ENCODE measurements around the gene ZIC2. TPM values are rescaled to one million over a fixed set of nuclear protein-coding genes. Genes with fewer than 3 reads are reported as not detected.

Gene ZIC2
- total RNA-seq, 1 donor from 2014 or later: 52.4 TPM

- H3K4me2 ChIP-seq: peak overlapping the region; percentile 79
- no peaks in the 10 kb centered on the region for H3K9me3 ChIP-seq (ENCODE audit: low read depth)
- Mint-ChIP-seq H3K9me3 (peaks cover 15% of the 10 kb centered on the region), H3K27ac (peak overlapping the region; percentile 70), H3K4me3 (peak overlapping the region; percentile 89), H3K4me1 (peaks cover 41% of the 10 kb centered on the region), H3K36me3 (peaks cover 29% of the 10 kb centered on the region), H3K27me3 (ENCODE audit: insufficient read depth, low read depth) (peaks cover 30% of the 10 kb centered on the region)
- DNase-seq (ENCODE audit: low spot score): peak; percentile 87
- peak overlapping the region; percentile 83 for H3K27ac ChIP-seq
- H3K36me3 ChIP-seq: peaks cover 3% of the 10 kb centered on the region
- peaks cover 89% of the 10 kb centered on the region for H3K79me2 ChIP-seq (ENCODE audit: low read depth)
- no peak overlapping the region for H2AFZ ChIP-seq (replicated peaks)
- H3F3A ChIP-seq (ENCODE audit: low read depth): peaks cover 87% of the 10 kb centered on the region
- peaks cover 38% of the 10 kb centered on the region for H3K27me3 ChIP-seq
- H3K9ac ChIP-seq: no peak overlapping the region
- peak overlapping the region; percentile 96 for H3K4me3 ChIP-seq
- H3K4me1 ChIP-seq: peaks cover 50% of the 10 kb centered on the region
- H4K20me1 ChIP-seq (ENCODE audit: low read depth): peaks cover 86% of the 10 kb centered on the region
- TF ChIP-seq CTCF (IDR thresholded peaks at IDR 0.05): no peak
- TF ChIP-seq EZH2phosphoT487 (IDR thresholded peaks at IDR 0.05): no peak
- no peak for TF ChIP-seq EZH2 (IDR thresholded peaks at IDR 0.05)
Observed at GRCh38 chr13:99970651-99971575, 10.7 kb upstream of the ZIC2 start.

- H3K9me3 Mint-ChIP-seq: peaks cover 15% of the 10 kb centered on the region
- Histone ChIP-seq H3K9ac (no peak within 1 kb of the TSS), H3K36me3 (peaks cover 3% of the 10 kb centered on the region), H3K4me1 (peaks cover 45% of the 10 kb centered on the region), H3K9me3 (ENCODE audit: low read depth) (no peaks in the 10 kb centered on the region), H3K4me2 (peak within 1 kb of the TSS; percentile 79), H3K4me3 (peak within 1 kb of the TSS; percentile 96), H3K27me3 (peaks cover 45% of the 10 kb centered on the region), H4K20me1 (ENCODE audit: low read depth) (peaks cover 86% of the 10 kb centered on the region), H3K27ac (peak within 1 kb of the TSS; percentile 83), H3K79me2 (ENCODE audit: low read depth) (peaks cover 88% of the 10 kb centered on the region), H2AFZ (replicated peaks) (no peak within 1 kb of the TSS), H3F3A (ENCODE audit: low read depth) (peaks cover 88% of the 10 kb centered on the region)
- peaks cover 41% of the 10 kb centered on the region for H3K4me1 Mint-ChIP-seq
- H3K36me3 Mint-ChIP-seq: peaks cover 21% of the 10 kb centered on the region
- H3K4me3 Mint-ChIP-seq: peak within 1 kb of the TSS; percentile 89
- peak within 1 kb of the TSS; percentile 94 for H3K27ac Mint-ChIP-seq
- DNase-seq (ENCODE audit: low spot score): peak; percentile 95
- H3K27me3 Mint-ChIP-seq (ENCODE audit: insufficient read depth, low read depth): peaks cover 26% of the 10 kb centered on the region
- TF ChIP-seq CTCF (IDR thresholded peaks at IDR 0.05) (no peak), EZH2phosphoT487 (IDR thresholded peaks at IDR 0.05) (peak; percentile 6), EZH2 (IDR thresholded peaks at IDR 0.05) (no peak)
Observed at GRCh38 chr13:99971576-99972189, 9.9 kb upstream of the ZIC2 start, which contains the start of gene ZIC5. Gene ZIC5, minus strand, starts transcription at chr13:99971767. Its CDS starts 164 bp downstream, at chr13:99971603.

GRCh38 chr13:99972190-99972731, 9.3 kb upstream of the ZIC2 start:
- peaks cover 86% of the 10 kb centered on the region for H4K20me1 ChIP-seq (ENCODE audit: low read depth)
- H3K4me3 ChIP-seq: peak overlapping the region; percentile 96
- no peak overlapping the region for H3K9ac ChIP-seq
- Mint-ChIP-seq H3K9me3 (peaks cover 15% of the 10 kb centered on the region), H3K27me3 (ENCODE audit: insufficient read depth, low read depth) (peaks cover 26% of the 10 kb centered on the region), H3K4me1 (peaks cover 46% of the 10 kb centered on the region), H3K4me3 (peak overlapping the region; percentile 89), H3K27ac (peak overlapping the region; percentile 94), H3K36me3 (peaks cover 17% of the 10 kb centered on the region)
- peaks cover 51% of the 10 kb centered on the region for H3K27me3 ChIP-seq
- no peaks in the 10 kb centered on the region for H3K9me3 ChIP-seq (ENCODE audit: low read depth)
- no peaks in the 10 kb centered on the region for H3K36me3 ChIP-seq
- no peak overlapping the region for H2AFZ ChIP-seq (replicated peaks)
- TF ChIP-seq CTCF (IDR thresholded peaks at IDR 0.05) (no peak), EZH2phosphoT487 (IDR thresholded peaks at IDR 0.05) (peak; percentile 10), EZH2 (IDR thresholded peaks at IDR 0.05) (no peak)
- peaks cover 88% of the 10 kb centered on the region for H3F3A ChIP-seq (ENCODE audit: low read depth)
- H3K27ac ChIP-seq: no peak overlapping the region
- peaks cover 88% of the 10 kb centered on the region for H3K79me2 ChIP-seq (ENCODE audit: low read depth)
- peak; percentile 82 for DNase-seq (ENCODE audit: low spot score)
- H3K4me1 ChIP-seq: peaks cover 45% of the 10 kb centered on the region
- H3K4me2 ChIP-seq: peak overlapping the region; percentile 79

All from neural progenitor cell (in vitro differentiated cells).